ENCODE results near the gene MEGF11.

MEGF11 gene

DNA sequence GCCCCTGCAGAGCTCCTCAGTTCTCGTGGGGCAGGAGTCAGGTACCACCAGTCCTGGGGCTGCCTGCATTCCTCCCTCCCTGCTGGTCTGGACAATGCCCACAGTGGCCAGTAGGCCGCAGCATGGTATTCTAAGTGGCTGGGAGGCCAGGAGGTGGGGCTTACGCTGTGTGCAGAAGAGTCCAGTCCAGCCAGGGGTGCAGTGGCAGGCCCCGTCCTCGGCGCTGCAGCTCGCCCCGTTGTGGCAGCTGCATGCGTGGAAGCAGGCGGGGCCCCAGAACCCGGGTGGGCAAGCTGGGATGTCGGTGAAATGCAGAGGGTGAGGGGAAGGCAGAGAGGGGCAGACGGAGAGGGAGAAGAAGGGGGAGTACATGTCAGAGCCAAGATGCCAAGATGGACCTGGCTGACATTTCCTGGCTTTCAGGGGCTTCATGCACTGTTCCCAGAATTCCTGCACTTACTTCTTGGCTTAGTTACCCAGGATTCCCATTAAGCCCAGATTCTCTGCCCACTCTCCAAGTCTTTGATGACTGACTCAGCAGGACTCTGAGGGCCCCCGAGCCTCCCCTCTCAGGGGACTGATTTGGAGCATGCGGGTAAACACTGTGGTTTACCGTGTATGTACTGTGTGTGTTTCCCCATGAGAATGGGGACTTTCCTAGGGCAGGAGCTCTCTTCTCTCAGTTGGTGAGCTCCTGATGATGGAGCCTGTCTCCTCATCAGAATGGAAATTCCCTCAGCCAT, 336.7 kb downstream of the MEGF11 start:
- peak; percentile 7 for DNase-seq (ENCODE audit: low read depth)

DNA sequence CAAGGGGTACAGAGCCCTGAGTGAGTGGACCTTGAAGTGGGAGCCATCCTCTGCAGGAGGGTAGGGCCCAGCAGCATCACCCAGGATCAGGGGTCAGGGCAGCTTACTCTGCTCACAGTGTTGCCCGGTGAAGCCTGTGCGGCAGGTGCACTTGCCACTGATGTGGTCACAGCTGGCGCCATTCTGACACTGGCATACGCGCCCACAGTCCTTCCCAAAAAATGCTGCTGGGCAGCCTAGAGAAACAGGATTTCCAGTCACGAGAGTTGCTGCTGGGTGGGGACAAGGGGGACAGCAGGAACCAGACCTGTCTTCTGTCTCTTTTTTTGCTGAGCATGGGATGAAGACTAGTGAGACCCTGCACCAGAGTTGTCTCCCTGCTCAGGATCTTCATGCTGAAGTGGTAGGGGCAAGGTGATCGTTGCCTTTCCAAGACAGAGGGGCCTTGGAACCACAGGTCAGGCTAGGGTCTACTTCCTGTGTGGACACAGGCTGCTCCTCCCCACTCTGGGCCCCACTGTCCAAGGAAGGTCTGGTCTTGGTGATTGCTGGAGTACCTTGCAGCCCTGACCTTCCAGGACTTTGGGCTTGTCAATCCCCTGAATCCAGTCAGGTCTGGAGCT, 337.4 kb downstream of the MEGF11 start:
- no peak for DNase-seq (ENCODE audit: low read depth)

DNA sequence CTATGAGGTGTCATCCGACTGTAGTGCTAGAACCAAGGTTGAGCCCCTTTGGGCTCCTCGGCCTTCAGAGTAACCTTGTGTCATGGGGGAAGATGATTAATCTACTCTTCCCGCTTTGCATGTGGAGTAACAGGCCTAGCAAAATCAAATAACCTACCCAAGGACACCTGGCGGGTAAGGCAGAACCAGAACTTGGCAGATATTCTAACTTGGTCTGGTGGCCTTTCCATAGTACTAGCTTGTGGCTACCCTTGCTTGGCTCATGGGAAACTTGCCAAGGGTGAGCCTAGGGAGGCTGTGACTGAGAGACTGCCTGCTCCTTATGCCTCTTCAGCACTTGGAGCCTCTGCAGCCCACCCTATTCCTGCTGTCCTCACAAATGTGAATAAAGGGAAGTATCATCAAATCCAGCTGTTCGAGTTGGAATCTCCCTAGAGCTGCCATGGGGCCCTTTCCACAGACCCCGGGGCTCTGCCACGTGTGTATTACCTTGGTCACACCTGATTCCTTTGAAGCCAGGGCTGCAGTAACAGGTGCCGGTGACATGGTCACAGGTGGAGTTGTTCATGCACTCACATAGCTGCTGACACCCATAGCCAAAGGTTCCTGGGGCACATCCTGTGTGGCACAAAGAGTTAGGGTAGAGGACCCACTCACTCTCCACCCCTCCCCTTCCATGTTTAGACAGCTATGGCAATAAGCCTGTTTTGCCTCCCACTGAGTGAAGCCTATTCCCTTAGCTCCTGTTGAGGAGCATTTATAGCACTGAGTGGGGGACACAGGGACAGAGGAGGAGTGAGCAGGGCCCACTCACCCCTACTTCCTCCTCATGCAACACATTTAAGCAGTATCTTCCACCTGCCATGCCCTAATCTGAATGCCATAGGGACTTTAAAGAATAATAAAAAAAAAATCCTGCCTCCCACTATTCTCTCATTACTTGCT, 338.3 kb downstream of the MEGF11 start:
- DNase-seq (ENCODE audit: low read depth), result no peak

DNA sequence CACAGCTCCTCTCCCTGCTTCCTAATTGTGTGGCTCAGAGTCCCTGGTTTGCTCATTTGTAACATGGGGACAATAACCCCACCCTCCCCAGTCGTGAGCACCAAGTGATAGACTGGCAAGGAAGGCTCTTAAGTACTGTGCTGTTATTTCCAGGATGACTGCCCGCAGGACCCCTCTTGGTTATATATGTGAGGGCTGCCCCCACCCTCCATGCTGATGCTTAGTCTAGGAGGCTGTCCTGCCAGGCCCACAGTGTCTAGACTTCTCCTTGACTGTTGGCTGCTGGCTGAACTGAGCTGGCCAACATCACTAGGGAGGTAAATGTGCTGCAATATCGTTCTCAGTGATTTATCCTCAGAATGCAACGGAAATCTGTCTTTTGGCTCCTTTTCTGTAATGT, 339.2 kb downstream of the MEGF11 start:
- no peak for DNase-seq (ENCODE audit: low read depth)

DNA sequence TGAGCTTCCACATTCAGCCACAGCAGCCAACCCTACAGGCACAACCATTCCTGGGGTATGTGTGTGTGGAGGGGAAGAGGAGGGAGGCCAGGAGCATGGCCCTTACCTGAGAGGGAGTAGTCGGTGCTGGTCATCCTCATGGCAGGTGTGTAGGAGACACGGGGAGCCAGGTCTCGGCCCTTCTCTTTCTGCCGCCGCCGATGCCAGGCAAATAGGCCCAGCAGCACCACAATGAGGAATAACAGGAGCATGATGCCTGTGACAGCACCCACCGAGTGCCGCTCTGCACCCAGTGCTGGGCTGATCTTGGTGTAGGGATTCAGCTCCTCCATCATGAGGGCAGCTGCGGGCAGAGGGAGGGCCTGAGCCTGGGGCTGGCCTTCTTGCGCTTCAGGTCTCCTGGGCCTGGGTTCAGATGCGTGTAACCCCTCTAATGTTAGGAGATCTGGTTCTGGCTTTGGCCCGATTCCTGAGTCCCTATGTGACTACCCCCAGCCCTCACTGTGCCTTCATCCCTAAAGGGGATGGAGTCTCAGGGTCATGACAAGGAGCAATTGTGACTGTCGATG, 339.8 kb downstream of the MEGF11 start:
- no peak for DNase-seq (ENCODE audit: low read depth)

DNA sequence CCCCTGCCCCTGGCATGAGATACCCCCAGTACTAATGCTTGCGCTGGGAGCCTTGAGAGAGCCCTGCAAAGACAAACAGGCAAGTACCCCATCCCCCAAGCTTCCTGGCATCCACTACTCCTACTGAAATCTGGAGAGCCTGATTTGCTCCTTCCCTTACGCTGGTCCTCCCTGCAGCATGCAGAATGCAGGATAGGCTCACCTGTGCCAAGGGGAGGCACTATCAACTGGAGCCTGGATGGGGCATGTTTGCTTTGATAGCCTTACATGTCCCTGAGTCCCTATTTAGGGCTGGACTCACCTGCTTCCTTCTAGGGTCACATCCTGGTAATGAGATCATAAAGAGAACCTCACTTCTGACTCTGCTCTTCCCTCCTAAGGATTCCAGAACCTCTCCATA, 341.3 kb downstream of the MEGF11 start:
- no peak for DNase-seq (ENCODE audit: low read depth)

DNA sequence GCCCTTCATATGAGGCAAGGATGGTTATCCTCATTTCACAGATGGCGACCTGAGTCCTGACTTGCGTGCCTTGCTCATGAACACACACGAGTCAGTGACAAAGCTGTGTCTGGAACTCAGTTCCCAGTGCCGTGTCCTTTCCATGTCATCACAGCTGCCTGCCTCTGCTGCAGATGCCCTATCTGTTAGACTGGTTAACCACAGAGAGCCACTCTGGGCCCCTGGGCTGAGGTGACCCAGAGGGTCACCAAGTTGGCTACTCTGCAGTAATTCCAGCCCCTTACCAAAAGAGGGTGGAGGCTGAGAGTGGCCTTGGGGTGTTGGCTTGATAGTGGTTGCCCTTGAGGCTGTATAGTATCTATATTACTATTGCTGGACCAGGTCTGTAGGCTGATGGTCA, 343.2 kb downstream of the MEGF11 start:
- no peak for DNase-seq (ENCODE audit: low read depth)

DNA sequence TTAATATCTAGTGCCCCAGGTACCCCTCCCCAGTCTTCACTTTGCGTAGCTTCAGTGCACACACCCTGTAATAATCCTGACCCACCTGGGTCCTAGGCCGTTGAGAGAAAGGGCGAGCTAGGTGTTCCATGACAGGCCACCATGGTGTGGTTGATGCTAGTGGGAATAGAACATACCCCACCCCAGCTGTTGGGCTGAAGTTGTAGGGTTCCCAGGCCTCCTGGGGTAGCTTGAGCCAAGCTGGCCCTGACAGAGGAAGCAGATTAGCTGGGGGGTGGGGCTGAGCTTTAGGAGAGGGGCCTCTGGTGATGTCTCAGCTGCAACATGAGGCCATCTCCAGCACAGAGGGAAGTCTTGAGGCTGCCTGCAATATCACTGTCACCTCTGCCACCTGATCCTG, 343.7 kb downstream of the MEGF11 start:
- no peak for DNase-seq (ENCODE audit: low read depth)

DNA sequence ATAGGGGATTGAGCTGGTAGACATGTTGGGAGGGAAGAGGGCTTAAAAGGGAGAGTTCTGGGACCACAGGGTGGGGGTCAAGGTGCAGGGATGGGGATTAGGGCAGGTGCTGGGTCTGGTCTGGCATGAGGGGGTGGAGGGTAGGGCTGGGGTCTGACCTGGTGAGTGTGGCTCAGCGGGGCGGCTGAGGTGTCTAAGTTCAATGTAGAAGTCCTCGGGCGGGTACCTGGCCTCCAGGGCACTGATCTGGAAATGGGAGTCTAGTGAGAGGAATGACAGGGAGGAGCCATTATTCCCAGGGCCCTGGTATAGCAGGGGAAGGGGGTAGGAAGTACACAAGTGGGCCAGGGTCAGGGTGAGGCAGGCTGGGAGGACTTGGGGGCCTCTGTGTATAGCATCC, 344.7 kb downstream of the MEGF11 start:
- DNase-seq (ENCODE audit: low read depth), result no peak

DNA sequence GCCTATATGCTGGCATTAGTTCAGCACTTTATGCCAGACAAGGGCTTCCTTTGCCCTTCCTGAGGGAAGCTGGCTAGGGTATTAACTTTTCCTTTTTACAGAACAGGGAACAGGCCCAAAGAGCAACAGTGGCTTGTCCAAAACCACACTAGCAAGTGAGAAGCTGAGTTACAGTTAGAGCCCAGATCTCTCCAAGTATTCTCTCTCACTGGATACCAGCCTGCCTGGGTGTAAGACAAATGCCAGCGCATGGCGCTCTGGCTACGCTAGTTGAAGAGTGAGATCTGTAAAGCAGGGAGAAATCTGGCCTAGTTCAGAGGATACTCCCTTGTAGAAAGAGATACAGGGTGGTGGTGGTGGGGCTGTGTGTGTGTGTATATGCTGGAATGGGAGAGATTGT, 345.9 kb downstream of the MEGF11 start:
- DNase-seq (ENCODE audit: low read depth), result no peak

DNA sequence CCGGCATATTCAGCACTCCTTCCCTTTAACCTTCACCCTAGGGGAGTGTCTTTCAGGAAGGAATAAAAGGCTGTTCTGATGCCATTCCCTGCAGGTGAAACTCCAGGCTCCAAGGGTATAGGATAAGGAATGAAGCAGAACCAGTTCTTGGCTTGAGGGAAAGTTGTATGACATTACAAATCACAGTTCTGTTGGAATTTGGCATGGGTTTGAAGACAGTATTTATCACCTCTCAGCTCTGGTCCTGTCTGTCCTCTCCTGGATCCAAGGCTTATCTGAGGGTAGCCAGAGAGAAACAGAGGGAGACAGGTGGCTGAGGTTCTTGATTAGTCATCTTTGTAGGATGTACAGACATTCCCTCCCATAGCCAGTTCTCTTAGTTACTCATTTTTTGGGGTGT, 347.2 kb downstream of the MEGF11 start:
- DNase-seq (ENCODE audit: low read depth), result no peak

DNA sequence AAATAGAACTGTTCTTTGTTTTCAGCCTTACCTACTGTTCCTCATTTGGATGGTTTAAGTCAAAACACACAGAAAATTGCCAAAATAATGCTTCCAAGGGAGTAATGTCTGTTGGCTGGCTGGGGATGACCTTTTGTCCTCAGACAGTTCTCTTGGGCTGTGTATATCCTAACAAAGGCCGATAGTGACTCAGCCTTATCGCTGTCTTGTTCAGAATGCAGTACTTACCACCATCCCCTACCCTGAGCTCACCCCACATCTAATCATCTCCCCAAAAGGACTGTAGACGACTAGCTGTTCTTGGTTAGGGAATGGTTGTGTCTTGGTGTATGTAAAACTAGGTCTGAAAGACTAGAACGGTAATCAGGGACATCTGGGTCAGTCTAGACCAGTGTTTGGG, 349.2 kb downstream of the MEGF11 start:
- DNase-seq (ENCODE audit: low read depth), result no peak

DNA sequence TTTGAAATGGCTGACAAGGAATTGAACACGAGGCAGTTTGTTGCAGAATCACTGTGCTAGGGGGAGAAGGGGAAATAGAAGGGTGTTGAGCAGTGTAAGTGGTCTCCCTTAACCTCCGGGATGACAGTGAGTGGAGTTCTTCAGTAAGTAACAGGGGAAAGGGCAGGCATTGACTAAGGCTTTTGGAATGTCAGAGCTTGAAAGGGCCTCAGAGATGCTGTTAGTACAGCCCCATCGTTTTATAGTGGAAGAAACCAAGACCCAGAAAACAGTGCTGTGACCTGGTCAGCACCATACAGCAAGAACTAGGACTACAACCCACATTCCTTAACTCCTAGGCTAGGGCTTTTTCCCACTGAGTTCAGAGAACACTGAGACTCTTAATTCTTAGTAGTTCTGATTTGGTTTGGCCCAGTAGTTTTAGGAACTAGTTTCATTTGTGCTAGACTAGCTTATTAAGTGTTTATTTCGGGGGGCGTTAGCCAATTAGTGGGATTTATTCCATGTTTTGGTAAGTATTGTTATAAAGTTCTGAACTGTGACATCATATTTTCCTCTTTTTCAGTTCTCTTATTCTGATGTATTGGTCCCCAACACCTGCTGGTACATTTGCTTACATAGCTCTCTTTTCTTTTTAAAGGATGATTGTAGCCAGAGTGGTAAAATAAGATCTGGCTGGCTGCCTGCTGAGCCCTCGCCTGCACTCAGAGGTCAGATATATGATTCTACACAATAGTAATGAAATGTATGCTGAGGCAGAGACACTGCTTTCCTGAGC, 350.1 kb downstream of the MEGF11 start:
- DNase-seq (ENCODE audit: low read depth), result no peak

DNA sequence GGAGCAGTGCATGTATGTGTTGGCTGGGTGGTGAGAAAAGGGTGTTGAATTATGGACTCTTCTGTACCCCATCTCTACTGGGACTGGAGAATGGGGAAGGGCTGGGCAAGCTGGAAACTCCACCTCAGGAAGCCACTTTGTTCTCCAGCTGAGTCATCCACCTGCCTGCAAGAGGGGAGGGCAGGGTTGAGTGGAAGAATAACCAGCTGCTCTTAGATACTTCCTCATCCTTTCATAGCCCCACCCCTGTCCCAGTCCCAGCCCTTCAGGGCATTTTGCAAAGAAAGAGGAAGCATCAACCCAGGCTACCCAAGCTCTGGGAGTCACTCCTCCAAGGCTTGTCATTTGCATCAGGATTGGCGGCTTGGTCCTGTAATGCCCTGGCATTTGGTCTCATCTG, 351.2 kb downstream of the MEGF11 start:
- DNase-seq (ENCODE audit: low read depth), result no peak

DNA sequence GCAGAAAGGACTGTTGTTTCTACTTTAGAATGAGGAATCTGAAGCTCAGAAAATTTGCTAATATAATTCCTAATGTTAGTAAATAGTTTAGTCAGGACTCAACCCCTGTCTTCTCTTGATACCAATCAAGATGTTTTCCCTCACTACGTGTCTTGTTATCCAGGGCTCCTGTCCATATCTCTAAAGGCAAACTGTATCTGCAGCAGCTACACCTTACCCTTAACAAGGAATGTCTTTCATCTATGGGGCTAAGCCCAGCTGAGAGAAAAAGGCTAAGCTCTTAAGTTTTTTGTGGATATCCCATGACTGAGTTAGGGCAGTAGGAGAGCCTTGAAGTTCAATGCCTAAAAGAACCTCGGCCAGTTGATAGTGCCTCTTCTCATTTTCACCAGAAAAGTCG, 351.7 kb downstream of the MEGF11 start:
- DNase-seq (ENCODE audit: low read depth), result no peak

DNA sequence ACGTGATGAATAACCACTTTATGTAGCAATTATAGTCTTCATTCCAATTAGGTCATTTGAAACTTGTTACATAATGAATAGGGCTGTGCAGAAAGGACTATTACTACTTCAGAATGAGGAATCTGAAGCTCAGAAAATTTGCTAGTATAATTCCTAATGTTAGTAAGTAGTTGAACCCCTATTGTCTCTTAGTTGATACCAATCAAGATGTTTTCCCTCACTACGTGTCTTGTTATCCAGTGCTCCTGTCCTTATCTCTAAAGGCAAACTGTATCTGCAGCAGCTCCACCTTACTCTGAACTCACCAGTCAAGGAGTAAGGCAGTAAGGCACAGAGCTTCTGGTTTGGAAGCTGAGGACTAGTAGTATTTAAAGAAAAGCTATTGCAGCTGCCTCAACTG, 352.2 kb downstream of the MEGF11 start:
- DNase-seq (ENCODE audit: low read depth), result no peak

DNA sequence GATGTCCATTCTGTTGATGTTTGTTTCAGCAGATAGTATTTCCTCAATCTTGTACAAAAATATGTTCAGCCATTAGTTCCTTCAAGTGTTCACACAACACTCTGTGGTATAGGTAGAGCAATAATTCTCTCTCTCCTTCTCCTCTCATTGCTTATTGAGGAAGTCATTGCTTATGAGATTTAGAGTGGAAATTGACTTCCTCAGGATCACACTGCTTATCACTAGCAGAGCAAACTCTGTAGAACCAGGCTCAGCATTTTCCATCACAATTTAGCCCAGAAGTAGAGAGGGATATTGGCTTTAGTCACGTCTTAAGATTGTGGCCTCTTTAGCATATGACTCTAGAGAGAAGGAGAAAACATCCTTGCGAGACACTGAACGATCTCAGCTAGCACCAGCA, 353.1 kb downstream of the MEGF11 start:
- DNase-seq (ENCODE audit: low read depth), result no peak

DNA sequence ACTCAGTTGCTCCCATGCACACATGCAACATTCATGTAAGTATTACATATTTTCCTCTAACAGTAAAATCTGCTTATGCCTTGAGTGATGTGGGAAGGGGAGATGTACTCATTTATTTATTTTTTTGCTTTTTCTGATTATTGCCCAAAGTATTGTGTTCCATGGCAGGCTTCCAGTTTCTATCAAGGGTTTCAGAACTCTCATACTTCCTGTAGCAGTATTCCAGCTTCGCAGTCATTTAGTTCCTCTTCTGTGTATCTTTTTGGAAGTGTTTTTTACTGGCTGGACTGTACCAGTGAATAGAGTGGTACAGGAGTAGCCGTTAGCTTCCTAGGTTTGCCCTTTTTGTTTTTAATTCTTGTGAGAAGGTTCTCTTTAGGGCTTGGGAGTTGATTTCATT, 357.3 kb downstream of the MEGF11 start:
- DNase-seq (ENCODE audit: low read depth), result no peak

DNA sequence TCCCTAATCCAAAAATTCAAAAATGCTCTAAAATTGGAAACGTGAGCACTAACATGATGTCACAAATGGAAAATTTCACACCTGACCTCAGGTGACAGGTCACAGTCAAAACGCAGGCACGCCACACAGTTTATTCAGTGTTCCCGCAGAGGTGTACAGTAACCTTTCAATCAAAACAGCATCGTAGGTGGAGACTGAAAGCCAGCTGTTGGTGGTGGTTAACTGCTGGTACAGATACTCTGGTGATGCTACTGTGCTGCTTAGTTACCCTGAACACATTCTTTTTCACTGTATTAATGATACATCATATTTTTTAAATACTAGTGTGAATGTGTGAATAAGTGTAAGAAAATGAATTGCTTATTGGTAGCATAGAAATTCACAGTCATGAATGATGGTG, 360.5 kb downstream of the MEGF11 start:
- DNase-seq (ENCODE audit: low read depth), result no peak

DNA sequence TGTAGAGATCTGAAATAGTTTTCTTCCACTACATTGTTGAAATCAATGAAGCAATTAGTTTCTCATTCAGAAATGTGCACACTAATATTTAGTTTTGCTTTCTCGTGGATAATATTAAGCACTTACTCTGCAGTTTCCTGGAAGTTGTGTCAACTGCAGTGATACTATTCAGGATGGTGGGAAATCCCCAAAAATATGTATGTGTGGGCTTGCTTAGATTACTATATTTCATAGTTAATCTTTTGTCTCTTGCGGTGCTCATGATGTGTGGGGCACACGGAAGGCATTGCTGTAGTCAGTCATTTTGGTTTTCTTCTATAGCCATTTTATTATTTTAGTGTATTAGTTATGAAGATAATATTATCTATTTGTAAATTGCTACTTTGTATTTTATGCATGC, 364.6 kb downstream of the MEGF11 start:
- DNase-seq (ENCODE audit: low read depth), result no peak

DNA sequence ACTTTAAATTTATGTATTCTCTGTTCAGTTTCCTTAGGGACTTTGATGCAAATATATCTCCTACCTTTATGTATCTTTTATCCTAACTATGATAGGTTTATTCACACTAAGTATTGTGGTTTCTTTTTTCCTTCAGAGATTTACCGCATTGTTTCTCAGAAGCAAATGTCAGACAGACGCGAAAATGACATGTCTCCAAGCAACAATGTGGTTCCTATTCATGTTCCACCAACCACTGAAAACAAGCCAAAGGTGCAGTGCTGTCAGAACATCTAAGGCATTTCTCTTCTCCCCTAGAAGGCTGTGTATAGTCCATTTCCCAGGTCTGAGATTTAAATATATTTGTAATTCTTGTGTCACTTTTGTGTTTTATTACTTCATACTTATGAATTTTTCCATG, 366.0 kb downstream of the MEGF11 start:
- DNase-seq (ENCODE audit: low read depth), result no peak

DNA sequence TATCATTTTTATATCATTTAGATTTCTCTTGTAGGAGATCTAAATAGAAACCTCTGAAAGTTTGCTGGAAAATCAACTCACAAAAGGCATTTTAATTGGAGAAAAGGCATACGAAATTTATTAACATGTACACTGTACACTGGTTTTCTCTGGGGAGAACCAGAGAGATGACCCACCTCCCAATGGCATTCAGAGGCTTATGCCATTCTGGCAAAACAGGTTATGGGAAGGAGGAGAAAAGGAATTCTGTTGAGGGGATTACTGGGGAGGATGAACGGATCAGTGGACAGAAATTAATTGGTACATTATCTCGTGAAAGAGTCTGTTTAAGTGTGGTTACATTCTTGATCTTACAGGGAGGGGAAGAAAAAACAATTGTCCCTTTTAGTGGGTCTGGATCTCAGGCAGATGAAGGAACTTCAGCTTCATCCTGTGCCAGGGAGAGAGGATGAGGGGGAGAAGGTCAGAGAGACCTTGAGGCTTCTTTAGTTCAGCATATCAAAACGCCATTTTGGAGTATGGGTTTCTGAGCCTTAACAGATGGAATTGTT, 367.8 kb downstream of the MEGF11 start:
- DNase-seq (ENCODE audit: low read depth), result no peak

Measured in stimulated activated CD8-positive, alpha-beta memory T cell treated with anti-CD3 and anti-CD28 coated beads, Interleukin-4, amount 100 ng/mL, for 24 hours (primary cell).